Brain microvascular endothelial cell (primary cell): ENCODE results near the gene SLC38A5.

Experiments used
- DNase-seq: peaks from one replicate; pipeline ENCODE4 v3.0.0-alpha.2; 2020
- H3K27ac ChIP-seq: fragments of 250-450 bp; sonication (Bioruptor Pico); 2 replicates; pipeline ENCODE4 v1.5.1; 2020; ENCODE audit warnings: mild to moderate bottlenecking, moderate library complexity
- H3K27me3 ChIP-seq: fragments of 250-450 bp; sonication (Bioruptor Pico); replicated peaks from 2 replicates; pipeline ENCODE4 v1.5.1; 2020; ENCODE audit warnings: mild to moderate bottlenecking
- H3K36me3 ChIP-seq: fragments of 250-450 bp; sonication (Bioruptor Pico); replicated peaks from 2 replicates; pipeline ENCODE4 v1.5.1; 2020; ENCODE audit warnings: mild to moderate bottlenecking
- H3K4me3 ChIP-seq: 2 replicates; pipeline ENCODE4 v1.5.1; 2011; ENCODE audit warnings: low read depth, mild to moderate bottlenecking, control low read depth, low read length, moderate library complexity
- CTCF ChIP-seq: IDR thresholded peaks from 2 replicates; pipeline ENCODE4 v1.5.1; 2011; ENCODE audit warnings: low read depth, mild to moderate bottlenecking, moderate library complexity, low read length, control low read depth, inconsistent platforms; ENCODE audit errors: missing control alignments
- in situ Hi-C: cut with HindIII; loops from 2 replicates; pipeline ENCODE4 v1.10.0; 2017; ENCODE audit warnings: low sequenced_read_pairs, low pct_ligation_motif_present

SLC38A5 gene

GRCh38 chrX:48489296-48489695 lies 19.2 kb upstream of the SLC38A5 start:
- in situ Hi-C loops = no loop called here
- Histone ChIP-seq H3K27me3 (no peaks in the 10 kb centered on the region), H3K36me3 (no peaks in the 10 kb centered on the region), H3K27ac (no peak overlapping the region), H3K4me3 (no peak overlapping the region)
- no peak for DNase-seq
- no peak for TF ChIP-seq CTCF

- Histone ChIP-seq H3K27me3 (no peaks in the 10 kb centered on the region), H3K36me3 (peaks cover 8% of the 10 kb centered on the region), H3K4me3 (no peak overlapping the region), H3K27ac (peak overlapping the region; percentile 76)
- no peak for DNase-seq
- TF ChIP-seq CTCF = no peak
- in situ Hi-C loops = no loop called here
These were observed 18.0 kb upstream of the SLC38A5 start for GRCh38 chrX:48488034-48488433.

- Histone ChIP-seq H3K27ac (peak overlapping the region; percentile 76), H3K27me3 (no peaks in the 10 kb centered on the region), H3K36me3 (peaks cover 14% of the 10 kb centered on the region), H3K4me3 (no peak overlapping the region)
- peak; percentile 97 for DNase-seq
- TF ChIP-seq CTCF = no peak
- in situ Hi-C loops = no loop called here
These were observed 17.3 kb upstream of the SLC38A5 start for GRCh38 chrX:48487362-48487798.

- Histone ChIP-seq H3K27ac (no peak overlapping the region), H3K4me3 (no peak overlapping the region), H3K27me3 (no peaks in the 10 kb centered on the region), H3K36me3 (peaks cover 27% of the 10 kb centered on the region)
- in situ Hi-C loops = no loop called here
- TF ChIP-seq CTCF = no peak
- no peak for DNase-seq
These were observed 12.5 kb upstream of the SLC38A5 start for GRCh38 chrX:48482526-48482925.

- Histone ChIP-seq H3K36me3 (peaks cover 27% of the 10 kb centered on the region), H3K27me3 (no peaks in the 10 kb centered on the region), H3K27ac (no peak overlapping the region), H3K4me3 (no peak overlapping the region)
- DNase-seq = no peak
- TF ChIP-seq CTCF = no peak
- in situ Hi-C loops = no loop called here
These were observed 10.5 kb upstream of the SLC38A5 start for GRCh38 chrX:48480583-48480982.

- no peak overlapping the region for H3K4me3 ChIP-seq
- H3K27ac ChIP-seq = no peak overlapping the region
- H3K27me3 ChIP-seq = no peaks in the 10 kb centered on the region
- in situ Hi-C loops = no loop called here
- TF ChIP-seq CTCF = no peak
- no peak for DNase-seq
- H3K36me3 ChIP-seq = peaks cover 27% of the 10 kb centered on the region
These were observed 10.1 kb upstream of the SLC38A5 start for GRCh38 chrX:48480142-48480541.
